Glutamatergic neuron (in vitro differentiated cells): Measurements from ENCODE around the gene TMBIM1. TPM values are rescaled to one million over a fixed set of nuclear protein-coding genes. Genes with fewer than 3 reads are reported as not detected.
A peak's percentile ranks its signal among the peaks of the same experiment; 100 is the strongest.

Experiments used
- DNase-seq: peaks from one replicate; pipeline ENCODE4 v3.0.0; 2022
- H3K27ac Mint-ChIP-seq: one replicate; pipeline ENCODE4 v1.8.0; 2020; ENCODE audit warnings: mild to moderate bottlenecking, mixed read lengths, inconsistent platforms; ENCODE audit not compliant: unreplicated experiment
- H3K27me3 Mint-ChIP-seq: one replicate; pipeline ENCODE4 v1.8.0; 2020; ENCODE audit warnings: mild to moderate bottlenecking, moderate library complexity, mixed read lengths, inconsistent platforms; ENCODE audit not compliant: unreplicated experiment
- H3K36me3 Mint-ChIP-seq: one replicate; pipeline ENCODE4 v1.8.0; 2020; ENCODE audit warnings: mild to moderate bottlenecking, mixed read lengths, inconsistent platforms; ENCODE audit not compliant: unreplicated experiment
- H3K4me1 Mint-ChIP-seq: one replicate; pipeline ENCODE4 v1.8.0; 2020; ENCODE audit warnings: mild to moderate bottlenecking, low read depth, mixed read lengths, inconsistent platforms; ENCODE audit not compliant: unreplicated experiment
- H3K4me3 Mint-ChIP-seq: one replicate; pipeline ENCODE4 v1.8.0; 2020; ENCODE audit warnings: mild to moderate bottlenecking, mixed read lengths, inconsistent platforms; ENCODE audit not compliant: unreplicated experiment
- H3K9me3 Mint-ChIP-seq: one replicate; pipeline ENCODE4 v1.8.0; 2020; ENCODE audit warnings: mild to moderate bottlenecking, moderate library complexity, mixed read lengths, inconsistent platforms; ENCODE audit not compliant: unreplicated experiment
- total RNA-seq: library from RNA; stranded (reverse); fragmentation: NEBNext Ultra II Directional; extraction: Animal tissue kit (Norgen Biotek cat#: 25700); gene quantifications from one replicate; pipeline ENCODE4 v1.2.1, GENCODE V29; 2021; ENCODE audit not compliant: unreplicated experiment
- TF ChIP-seq, protein P1 (sequence below): fragments of 200-600 bp; sonication (generic); IDR thresholded peaks from one replicate; pipeline ENCODE4 v1.5.0; 2021; ENCODE audit not compliant: partially characterized antibody, unreplicated experiment

Gene TMBIM1
- total RNA-seq, 1 donor from 2014 or later: 1.8 TPM

DNA sequence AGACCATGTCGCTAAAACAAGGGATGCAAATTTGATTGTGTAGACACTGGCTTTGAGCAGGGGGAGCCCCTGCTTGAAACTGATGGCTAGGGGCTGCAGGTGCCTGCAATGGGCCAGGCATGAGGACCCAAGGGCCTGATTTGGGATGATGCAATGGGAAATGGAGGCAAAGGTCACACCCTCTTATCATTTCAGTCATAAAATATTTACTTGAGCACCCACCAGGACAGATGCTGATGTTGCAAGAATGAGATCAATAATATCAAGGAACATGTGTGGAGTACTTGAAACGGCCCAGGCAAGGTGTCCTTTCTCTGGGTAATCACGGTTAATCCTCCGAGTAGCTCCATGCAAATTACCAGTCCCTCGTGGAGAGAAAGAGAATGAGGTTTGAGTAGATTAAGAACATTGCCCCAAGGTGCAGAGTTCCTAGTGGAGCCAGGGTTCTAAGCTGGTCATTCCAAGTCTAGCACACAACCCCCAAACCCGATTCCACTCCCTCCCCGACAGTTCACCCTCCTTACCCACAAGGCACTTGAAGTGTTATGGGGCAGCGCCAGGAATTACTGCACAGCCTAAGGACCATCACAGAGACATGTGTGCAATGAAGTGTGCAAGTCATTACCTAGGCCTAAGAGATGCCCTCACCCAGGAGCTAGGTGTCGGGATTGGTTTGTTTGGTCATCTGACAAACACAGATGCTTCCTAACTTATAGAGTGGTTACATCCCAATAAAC is 14.0 kb upstream of the TMBIM1 start:
- Mint-ChIP-seq H3K27me3 (peaks cover 4% of the 10 kb centered on the region), H3K9me3 (no peaks in the 10 kb centered on the region), H3K4me1 (no peaks in the 10 kb centered on the region), H3K4me3 (no peak overlapping the region), H3K27ac (no peak overlapping the region), H3K36me3 (no peaks in the 10 kb centered on the region)
- DNase-seq: no peak
- TF ChIP-seq, protein P1, sequence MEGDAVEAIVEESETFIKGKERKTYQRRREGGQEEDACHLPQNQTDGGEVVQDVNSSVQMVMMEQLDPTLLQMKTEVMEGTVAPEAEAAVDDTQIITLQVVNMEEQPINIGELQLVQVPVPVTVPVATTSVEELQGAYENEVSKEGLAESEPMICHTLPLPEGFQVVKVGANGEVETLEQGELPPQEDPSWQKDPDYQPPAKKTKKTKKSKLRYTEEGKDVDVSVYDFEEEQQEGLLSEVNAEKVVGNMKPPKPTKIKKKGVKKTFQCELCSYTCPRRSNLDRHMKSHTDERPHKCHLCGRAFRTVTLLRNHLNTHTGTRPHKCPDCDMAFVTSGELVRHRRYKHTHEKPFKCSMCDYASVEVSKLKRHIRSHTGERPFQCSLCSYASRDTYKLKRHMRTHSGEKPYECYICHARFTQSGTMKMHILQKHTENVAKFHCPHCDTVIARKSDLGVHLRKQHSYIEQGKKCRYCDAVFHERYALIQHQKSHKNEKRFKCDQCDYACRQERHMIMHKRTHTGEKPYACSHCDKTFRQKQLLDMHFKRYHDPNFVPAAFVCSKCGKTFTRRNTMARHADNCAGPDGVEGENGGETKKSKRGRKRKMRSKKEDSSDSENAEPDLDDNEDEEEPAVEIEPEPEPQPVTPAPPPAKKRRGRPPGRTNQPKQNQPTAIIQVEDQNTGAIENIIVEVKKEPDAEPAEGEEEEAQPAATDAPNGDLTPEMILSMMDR: no peak

DNA sequence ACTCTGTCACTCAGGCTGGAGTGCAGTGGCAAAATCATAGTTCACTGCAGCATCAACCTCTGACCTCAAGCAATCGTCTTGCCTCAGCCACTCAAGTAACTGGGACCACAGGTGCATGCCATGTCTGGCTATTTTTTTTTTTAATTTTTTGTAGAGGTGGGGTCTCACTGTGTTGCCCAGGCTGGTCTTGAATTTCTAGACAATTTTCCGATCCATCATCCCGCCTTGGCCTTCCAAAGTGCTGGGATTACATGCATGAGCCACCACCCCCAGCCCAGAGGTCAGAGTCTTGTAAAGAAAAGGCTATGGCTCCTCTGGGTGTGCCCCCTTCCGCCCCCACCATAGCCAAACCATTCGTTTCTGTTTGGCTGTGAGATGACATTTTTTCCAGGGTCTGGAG is 13.1 kb upstream of the TMBIM1 start:
- DNase-seq: no peak
- Mint-ChIP-seq H3K9me3 (no peaks in the 10 kb centered on the region), H3K4me1 (no peaks in the 10 kb centered on the region), H3K4me3 (no peak overlapping the region), H3K27me3 (peaks cover 1% of the 10 kb centered on the region), H3K36me3 (no peaks in the 10 kb centered on the region), H3K27ac (no peak overlapping the region)
- TF ChIP-seq, protein P1: no peak

DNA sequence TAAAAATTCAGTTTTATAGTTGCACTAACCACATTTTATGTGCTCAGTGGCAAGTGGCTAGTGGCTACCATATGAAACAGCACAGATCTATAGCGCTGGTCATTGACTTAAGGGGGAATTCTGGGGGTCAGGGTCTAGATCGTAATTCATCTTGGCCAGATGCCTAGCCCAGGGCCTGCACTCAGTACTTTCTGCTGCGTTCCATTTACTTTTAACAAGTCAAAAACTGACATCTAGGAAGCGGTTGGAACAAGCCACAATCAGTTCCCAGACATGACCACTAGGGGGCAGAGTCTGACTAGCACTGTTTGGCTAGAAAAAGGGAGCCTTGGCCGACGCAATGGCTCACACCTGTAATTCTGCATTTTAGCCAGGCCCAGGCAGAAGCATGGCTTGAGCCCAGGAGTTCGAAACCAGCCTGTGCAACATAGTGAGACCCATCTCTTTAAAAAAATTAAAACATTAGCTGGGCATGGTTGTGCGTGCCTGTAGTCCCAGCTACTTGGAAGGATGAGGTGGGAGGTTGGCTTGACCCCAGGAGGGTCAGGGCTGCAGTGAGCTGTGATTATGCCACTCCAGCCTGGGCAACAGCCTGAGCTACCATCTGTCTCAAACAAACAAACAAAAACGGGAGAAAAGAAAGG is 9.0 kb upstream of the TMBIM1 start:
- DNase-seq: peak; percentile 88
- TF ChIP-seq, protein P1: peak; percentile 98
- no peak overlapping the region for H3K4me3 Mint-ChIP-seq
- H3K27me3 Mint-ChIP-seq: peaks cover 1% of the 10 kb centered on the region
- no peaks in the 10 kb centered on the region for H3K36me3 Mint-ChIP-seq
- H3K27ac Mint-ChIP-seq: no peak overlapping the region
- H3K9me3 Mint-ChIP-seq: no peaks in the 10 kb centered on the region
- no peaks in the 10 kb centered on the region for H3K4me1 Mint-ChIP-seq

DNA sequence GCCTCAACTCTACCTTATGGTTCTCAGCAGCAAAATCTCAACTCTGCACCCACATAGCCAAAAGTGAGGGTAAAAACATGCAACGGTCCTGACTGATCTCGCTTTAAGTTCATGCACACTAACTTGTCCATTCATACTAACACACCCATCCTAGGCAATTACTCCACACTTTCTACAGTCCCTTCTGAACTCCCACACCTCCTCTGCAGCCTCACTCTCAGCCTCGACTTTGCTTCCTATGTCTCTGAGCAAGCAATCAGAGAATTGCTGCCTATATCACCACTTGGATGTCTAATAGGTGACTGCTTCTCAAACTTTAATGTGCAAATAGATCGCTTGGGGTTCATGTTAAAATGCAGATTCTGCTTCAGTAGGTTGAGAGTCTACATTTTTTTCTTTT is 7.8 kb upstream of the TMBIM1 start:
- H3K4me3 Mint-ChIP-seq: no peak overlapping the region
- no peaks in the 10 kb centered on the region for H3K36me3 Mint-ChIP-seq
- TF ChIP-seq, protein P1: no peak
- no peaks in the 10 kb centered on the region for H3K4me1 Mint-ChIP-seq
- H3K9me3 Mint-ChIP-seq: no peaks in the 10 kb centered on the region
- DNase-seq: no peak
- H3K27me3 Mint-ChIP-seq: no peaks in the 10 kb centered on the region
- H3K27ac Mint-ChIP-seq: no peak overlapping the region

DNA sequence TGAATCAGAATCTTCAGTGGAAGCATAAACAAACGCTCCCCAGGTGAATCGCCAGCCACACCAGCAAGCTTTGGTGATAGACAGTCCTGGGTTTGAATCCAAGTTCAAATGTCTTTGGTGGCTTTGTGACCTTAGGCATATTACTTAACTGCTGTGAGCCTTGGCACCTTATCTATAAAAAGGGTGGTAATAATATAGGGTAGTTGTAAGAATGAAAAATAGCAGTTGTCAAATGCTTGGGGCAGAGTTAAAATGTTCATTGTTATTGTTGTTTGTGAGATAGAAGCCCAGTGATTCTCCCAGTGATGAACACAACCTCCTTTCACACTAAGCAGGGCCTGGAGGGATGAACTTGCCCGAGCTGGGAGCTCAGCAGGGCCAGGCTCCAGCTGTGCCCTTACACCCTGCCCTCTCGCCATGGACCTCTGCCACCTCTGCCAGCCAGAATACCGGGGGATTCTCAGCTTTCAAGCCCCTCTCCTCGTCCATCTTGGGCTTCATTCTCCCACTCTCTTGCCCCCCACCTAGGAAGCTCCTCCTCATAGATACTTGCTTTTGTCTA is 6.1 kb upstream of the TMBIM1 start:
- DNase-seq: no peak
- Mint-ChIP-seq H3K4me3 (no peak overlapping the region), H3K27me3 (no peaks in the 10 kb centered on the region), H3K9me3 (no peaks in the 10 kb centered on the region), H3K4me1 (no peaks in the 10 kb centered on the region), H3K27ac (no peak overlapping the region), H3K36me3 (no peaks in the 10 kb centered on the region)
- TF ChIP-seq, protein P1: no peak
